ENCODE results near the gene PDX1.

DNA sequence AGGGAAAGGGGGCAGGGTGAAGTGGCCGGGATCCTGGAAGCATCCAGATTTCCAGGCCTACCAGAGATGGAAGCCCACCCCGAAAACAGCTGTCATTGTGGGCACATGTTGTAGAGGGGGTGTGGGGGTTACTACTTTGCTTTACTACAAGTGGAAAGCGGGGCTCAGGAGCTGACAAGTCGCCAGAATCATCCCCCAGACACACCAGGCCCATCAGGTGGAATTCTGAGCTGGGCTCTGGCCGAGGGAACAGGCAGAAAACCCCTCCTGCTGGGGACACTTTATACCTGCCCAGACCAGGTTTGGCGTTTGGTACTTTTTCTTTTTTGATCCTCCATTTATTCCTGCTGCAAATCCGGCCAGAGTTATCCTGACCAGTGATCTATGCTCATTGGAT, 45.5 kb downstream of the PDX1 start:
- TF ChIP-seq, protein P1, sequence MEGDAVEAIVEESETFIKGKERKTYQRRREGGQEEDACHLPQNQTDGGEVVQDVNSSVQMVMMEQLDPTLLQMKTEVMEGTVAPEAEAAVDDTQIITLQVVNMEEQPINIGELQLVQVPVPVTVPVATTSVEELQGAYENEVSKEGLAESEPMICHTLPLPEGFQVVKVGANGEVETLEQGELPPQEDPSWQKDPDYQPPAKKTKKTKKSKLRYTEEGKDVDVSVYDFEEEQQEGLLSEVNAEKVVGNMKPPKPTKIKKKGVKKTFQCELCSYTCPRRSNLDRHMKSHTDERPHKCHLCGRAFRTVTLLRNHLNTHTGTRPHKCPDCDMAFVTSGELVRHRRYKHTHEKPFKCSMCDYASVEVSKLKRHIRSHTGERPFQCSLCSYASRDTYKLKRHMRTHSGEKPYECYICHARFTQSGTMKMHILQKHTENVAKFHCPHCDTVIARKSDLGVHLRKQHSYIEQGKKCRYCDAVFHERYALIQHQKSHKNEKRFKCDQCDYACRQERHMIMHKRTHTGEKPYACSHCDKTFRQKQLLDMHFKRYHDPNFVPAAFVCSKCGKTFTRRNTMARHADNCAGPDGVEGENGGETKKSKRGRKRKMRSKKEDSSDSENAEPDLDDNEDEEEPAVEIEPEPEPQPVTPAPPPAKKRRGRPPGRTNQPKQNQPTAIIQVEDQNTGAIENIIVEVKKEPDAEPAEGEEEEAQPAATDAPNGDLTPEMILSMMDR (IDR thresholded peaks at IDR 0.05; ENCODE audit: insufficient read depth, low read length, poor library complexity, severe bottlenecking) = no peak
- TF ChIP-seq EZH2phosphoT487 (conservative IDR thresholded peaks at IDR 0.05; ENCODE audit: low read length) = no peak

Data from SU-DHL-6 (cell line).